ENCODE results near the gene ABHD1.
"Not testable (repeated sequence)": the region's sequence is repeated elsewhere in the genome, so short reads cannot be mapped to it uniquely, and the experiment has no call there.

The ABHD1 gene

DNA sequence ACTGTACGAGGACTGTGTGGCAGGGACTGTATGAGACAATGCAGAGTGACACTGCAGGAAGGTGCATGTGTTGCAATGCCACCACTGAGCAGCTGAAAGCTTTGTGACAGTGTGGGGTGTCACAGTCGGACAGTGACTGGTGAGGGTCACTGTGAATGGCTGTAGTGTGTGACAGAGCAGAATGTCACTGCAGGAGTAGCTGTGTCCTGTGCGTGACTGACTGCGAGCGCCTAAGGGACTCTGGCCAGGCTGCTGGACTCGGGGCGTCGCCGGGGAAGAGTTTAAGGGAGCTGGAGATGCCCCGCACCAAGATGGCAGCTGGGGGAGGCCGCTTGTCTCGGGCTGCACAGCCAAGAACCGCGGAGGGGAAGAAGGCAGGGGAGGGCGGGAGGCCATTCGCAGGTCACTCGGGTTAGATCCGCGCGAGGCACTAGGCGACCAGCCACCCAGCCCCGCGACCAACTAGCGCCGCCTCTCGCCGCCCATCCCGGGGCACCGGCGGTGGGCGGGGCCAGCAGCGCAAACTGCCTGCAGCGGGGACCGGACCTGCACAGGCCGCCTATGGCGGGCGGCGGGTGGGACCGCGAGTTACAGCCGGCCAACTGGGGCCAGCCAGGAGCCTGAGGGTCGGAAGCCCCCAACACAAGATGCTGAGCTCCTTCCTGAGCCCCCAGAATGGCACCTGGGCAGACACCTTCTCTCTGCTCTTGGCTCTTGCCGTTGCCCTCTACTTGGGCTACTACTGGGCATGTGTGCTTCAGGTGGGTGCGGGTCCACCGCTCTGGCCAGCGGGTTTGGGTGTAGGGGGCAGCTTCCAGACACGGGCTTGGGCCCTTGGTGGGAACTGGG, at the start of gene ABHD1:
TSS of gene ABHD1 (plus strand) at position 514 of the 849 bp plus-strand sequence. CDS start at position 648, 134 bp downstream.
- DNase-seq (ENCODE audit: low read depth), result no peak

GRCh38 chr2:27074738-27075565, 48.7 kb upstream of the ABHD1 start:
- no peak for DNase-seq (ENCODE audit: low read depth)

GRCh38 chr2:27075566-27075871, 48.1 kb upstream of the ABHD1 start:
- DNase-seq (ENCODE audit: low read depth), result not testable (repeated sequence)

GRCh38 chr2:27076323-27076722, 47.3 kb upstream of the ABHD1 start:
- DNase-seq (ENCODE audit: low read depth), result no peak

DNA sequence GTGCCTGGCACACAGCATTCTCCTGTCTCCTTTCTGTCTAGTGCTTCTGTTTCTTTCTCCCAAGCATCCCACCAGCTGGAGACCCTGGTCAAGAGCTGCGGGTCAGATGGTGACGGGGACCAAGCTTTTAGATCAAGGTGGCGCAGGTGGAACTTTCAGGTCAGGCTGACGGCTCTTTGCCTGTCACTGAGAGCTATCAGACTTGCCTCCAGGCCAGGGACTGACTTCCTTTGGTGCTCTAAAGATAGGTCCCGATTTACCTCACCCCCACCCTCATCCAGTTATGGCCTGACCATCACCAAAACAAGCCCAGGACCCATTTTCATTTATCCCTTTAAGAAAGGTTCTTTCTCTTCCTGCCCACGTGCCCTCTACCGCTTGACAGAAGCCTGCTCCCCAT, 46.4 kb upstream of the ABHD1 start:
- DNase-seq (ENCODE audit: low read depth), result no peak

DNA sequence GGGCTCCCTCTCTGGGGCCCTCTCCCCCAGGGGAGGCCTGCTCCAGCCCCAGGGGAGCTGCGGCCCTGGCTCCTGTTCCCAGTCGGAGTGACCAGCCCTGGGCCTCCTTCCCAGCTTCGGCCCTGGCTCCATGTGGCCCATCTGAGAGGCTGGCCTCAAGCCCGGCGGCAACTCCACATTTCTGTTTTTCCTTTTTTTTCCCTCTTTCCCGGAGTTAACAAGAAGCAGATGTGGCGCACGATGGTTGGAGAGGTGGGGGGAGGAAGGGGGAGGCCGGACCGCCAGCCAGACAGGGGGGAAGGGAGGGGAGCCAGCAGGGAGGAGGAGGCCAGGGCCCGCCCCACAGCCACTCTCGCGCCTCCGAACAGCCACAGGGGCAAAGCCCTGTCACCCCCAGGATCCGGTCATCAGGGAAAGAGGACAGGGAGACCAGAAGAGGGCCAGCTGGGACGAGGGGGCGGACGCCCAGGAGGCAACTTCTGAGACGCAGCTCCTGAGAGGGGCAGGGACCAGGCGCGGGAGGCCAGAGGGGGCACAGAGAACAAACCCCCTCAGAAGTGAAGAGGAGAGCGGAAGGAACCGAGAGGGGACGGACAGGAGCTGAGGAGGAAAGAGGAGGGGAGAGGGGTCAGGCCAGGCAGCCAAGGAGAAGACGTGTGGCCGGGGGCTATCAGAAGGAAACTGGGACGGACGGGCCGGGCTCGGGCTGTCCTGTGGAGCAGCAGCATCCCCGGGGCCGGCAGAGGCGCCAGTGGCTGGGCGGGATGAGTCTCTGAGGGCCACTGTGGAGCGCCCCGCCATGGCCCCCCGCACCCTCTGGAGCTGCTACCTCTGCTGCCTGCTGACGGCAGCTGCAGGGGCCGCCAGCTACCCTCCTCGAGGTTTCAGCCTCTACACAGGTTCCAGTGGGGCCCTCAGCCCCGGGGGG, 45.1 kb upstream of the ABHD1 start, which contains the start of gene EMILIN1:
TSS of gene EMILIN1 (plus strand) at position 349 of the 928 bp plus-strand sequence. CDS start at position 800, 451 bp downstream.
- peak; percentile 86 for DNase-seq (ENCODE audit: low read depth)

- no peak for DNase-seq (ENCODE audit: low read depth)
Observed at GRCh38 chr2:27079233-27080139, 44.1 kb upstream of the ABHD1 start.

GRCh38 chr2:27080140-27080469, 43.5 kb upstream of the ABHD1 start:
- DNase-seq (ENCODE audit: low read depth), result no peak

- no peak for DNase-seq (ENCODE audit: low read depth)
Observed at GRCh38 chr2:27080603-27080936, 43.0 kb upstream of the ABHD1 start.

- DNase-seq (ENCODE audit: low read depth), result no peak
Observed at GRCh38 chr2:27081984-27082772, 41.4 kb upstream of the ABHD1 start.

DNA sequence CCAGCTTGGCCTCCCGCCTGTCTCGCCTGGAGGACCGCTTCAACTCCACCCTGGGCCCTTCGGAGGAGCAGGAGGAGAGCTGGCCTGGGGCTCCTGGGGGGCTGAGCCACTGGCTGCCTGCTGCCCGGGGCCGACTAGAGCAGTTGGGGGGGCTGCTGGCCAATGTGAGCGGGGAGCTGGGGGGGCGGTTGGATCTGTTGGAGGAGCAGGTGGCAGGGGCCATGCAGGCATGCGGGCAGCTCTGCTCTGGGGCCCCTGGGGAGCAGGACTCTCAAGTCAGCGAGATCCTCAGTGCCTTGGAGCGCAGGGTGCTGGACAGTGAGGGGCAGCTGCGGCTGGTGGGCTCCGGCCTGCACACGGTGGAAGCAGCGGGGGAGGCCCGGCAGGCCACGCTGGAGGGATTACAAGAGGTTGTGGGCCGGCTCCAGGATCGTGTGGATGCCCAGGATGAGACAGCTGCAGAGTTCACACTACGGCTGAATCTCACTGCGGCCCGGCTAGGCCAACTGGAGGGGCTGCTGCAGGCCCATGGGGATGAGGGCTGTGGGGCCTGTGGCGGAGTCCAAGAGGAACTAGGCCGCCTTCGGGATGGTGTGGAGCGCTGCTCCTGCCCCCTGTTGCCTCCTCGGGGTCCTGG, 40.7 kb upstream of the ABHD1 start:
- no peak for DNase-seq (ENCODE audit: low read depth)

DNA sequence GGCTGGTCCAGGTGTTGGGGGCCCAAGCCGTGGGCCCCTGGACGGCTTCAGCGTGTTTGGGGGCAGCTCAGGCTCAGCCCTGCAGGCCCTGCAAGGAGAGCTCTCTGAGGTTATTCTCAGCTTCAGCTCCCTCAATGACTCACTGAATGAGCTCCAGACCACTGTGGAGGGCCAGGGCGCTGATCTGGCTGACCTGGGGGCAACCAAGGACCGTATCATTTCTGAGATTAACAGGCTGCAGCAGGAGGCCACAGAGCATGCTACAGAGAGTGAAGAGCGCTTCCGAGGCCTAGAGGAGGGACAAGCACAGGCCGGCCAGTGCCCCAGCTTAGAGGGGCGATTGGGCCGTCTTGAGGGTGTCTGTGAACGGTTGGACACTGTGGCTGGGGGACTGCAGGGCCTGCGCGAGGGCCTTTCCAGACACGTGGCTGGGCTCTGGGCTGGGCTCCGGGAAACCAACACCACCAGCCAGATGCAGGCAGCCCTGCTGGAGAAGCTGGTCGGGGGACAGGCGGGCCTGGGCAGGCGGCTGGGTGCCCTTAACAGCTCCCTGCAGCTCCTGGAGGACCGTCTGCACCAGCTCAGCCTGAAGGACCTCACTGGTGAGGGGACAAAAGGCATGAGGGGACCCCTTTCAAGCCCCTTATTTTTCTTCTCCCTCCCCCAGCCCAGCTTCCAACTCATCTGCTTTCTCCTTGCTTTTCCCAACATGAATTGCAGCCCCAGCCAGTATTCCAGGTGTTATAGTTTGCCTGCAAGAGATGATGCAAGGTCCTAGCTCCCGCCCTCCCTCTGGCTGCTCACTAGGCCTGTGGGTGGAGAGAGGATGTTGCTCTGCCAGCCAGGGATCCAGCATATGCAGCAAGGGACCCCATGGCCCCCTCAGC, 40.0 kb upstream of the ABHD1 start:
- no peak for DNase-seq (ENCODE audit: low read depth)

DNA sequence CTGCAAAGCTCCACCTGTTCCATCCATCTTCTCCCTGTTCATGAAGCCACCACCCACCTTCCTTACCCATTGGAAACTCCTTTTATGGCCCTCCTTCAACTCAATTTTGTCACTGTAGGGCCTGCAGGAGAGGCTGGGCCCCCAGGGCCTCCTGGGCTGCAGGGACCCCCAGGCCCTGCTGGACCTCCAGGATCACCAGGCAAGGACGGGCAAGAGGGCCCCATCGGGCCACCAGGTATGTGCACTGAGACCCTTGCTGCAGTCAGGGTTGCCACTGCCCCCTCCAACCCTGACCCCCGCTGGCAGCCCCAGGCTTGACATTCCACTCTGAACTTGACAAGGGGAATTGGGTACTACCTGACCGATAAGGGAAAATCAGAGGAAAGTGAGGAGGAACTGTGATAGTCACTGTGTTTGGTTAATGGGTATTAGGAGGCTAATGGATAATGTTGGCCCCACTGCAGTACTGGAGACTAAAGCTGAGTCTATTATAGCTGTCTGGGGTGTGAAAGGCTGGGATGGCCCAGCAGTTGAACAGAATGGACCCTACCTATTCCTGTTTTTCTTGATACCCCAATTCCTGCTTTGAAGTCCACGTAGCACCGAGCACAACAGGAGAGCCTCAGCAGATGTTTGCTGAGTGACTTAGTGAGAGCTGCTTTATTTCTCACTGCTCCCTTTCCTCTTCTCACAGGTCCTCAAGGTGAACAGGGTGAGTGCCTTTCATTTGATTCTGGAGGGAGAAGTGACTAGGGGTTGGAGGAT, 39.1 kb upstream of the ABHD1 start:
- no peak for DNase-seq (ENCODE audit: low read depth)

DNA sequence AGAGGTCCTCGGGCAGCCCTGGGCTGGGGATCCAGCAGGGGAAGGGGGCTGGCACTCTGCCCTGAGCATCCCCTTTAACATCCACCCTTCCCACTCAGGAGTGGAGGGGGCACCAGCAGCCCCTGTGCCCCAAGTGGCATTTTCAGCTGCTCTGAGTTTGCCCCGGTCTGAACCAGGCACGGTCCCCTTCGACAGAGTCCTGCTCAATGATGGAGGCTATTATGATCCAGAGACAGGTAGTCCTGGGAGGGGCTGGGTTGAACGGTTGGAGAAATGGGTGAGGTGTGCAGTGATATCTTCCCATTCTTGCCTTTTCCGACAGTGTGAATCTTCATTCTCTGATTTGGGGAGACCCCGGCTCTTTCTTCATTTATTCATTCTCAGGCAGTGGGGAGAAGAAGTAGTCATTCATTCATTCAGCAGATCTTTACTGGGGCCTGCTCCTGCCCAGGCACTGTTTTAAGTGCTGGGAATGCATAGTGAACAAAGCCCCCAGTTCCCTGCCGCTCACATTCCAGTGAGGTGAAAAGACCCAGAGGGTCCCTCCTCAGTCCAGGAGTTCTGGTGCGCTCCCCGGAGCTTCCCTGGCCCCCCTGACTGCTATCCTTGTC, 38.4 kb upstream of the ABHD1 start:
- no peak for DNase-seq (ENCODE audit: low read depth)

DNA sequence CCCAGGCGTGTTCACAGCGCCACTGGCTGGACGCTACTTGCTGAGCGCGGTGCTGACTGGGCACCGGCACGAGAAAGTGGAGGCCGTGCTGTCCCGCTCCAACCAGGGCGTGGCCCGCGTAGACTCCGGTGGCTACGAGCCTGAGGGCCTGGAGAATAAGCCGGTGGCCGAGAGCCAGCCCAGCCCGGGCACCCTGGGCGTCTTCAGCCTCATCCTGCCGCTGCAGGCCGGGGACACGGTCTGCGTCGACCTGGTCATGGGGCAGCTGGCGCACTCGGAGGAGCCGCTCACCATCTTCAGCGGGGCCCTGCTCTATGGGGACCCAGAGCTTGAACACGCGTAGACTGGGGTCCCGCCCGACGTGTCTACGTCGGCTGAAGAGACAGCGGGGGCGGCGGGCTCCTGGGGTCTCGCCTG, 37.9 kb upstream of the ABHD1 start:
- peak; percentile 63 for DNase-seq (ENCODE audit: low read depth)

DNA sequence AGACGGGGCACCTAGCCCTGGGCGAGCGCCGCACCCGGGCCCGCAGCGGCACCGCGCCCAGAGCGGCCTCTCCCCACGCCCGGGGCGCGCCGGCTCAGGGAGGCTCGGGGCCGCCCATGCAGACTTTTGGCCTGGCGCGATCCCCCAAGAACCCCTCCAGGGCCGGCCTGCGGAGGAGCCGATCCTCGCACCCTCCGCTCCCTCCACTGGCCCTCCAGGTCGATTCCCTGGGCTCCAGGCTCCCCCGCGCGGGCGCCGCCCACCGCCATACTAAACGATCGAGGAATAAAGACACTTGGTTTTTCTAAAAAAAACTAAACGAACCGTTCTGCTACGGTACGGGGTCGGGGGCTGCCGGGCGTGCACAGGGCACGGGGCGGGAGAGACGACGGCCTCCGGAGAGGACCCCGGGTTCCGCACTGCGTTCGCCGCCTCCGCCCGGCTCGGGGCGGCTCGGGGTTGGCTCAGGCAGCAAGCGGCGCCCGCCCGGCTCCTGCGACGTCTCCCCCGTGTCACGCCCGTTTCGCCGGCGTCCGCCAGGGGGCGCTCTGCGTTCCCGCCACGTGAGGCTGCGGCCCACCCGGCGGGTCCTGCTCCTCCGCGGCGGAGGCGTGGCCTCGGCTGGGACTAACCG, 37.4 kb upstream of the ABHD1 start:
- peak; percentile 86 for DNase-seq (ENCODE audit: low read depth)
